GDM1 (cell line): Measurements from ENCODE around the gene FAM9A.
A peak's percentile ranks its signal among the peaks of the same experiment; 100 is the strongest.
"Not testable (repeated sequence)": the region's sequence is repeated elsewhere in the genome, so short reads cannot be mapped to it uniquely, and the experiment has no call there.

Experiments
- DNase-seq: peaks from one replicate; lab custom pipeline; 2025; lab: John Stamatoyannopoulos, UW

FAM9A gene

GRCh38 chrX:8803326-8803725 is 2.1 kb upstream of the FAM9A start:
- DNase-seq: no peak

- DNase-seq: not testable (repeated sequence)
Measured at GRCh38 chrX:8800351-8800750, 832 bp downstream of the FAM9A start.

DNA sequence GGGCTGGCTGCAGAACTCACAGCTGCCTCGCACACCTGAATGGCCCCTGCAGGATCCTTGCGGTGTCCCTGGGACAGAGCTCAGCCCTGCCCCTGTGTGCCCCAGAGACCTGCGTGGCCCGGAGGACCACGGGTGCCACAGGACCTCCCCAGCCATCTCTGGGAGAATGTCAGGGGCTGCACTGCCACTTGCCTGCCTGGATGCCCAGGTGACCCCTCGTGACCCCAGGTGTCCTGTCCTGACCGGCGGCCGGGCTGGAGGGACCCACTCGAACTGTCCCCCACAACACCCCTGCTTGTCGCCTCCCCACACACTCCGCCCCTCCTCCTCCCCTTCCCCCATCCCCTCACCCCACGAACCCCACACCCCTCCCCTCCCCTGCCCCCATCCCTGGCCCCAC is 1.9 kb downstream of the FAM9A start:
- DNase-seq: not testable (repeated sequence)

DNA sequence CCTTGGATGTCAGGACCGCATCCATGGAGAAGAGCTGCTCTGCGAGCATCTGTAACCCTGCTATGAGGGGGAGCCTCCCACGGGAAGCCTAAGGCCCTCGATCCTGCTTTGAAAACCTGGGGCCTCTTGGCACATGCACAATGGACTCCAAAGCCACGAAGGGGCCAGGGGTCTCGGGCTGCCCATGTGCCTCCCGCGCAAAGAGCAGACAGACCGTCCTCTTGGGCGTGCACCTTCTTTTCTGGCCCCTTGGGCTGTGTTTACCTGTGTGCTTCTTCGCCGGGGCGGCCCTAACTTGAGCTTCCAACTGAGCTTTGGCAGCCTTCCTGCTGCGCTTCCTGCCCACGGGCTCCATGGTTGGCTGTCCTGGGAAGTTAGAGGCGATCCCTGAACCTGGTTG is 2.5 kb downstream of the FAM9A start:
- DNase-seq: not testable (repeated sequence)

- not testable (repeated sequence) for DNase-seq
Measured at GRCh38 chrX:8787119-8787518, 14.1 kb downstream of the FAM9A start.

- DNase-seq: no peak
Measured at GRCh38 chrX:8784162-8784561, 17.0 kb downstream of the FAM9A start.

- DNase-seq: no peak
Measured at GRCh38 chrX:8783714-8784098, 17.5 kb downstream of the FAM9A start.

GRCh38 chrX:8783097-8783713 is 18.0 kb downstream of the FAM9A start:
- no peak for DNase-seq

GRCh38 chrX:8782595-8782994 is 18.6 kb downstream of the FAM9A start:
- no peak for DNase-seq

DNA sequence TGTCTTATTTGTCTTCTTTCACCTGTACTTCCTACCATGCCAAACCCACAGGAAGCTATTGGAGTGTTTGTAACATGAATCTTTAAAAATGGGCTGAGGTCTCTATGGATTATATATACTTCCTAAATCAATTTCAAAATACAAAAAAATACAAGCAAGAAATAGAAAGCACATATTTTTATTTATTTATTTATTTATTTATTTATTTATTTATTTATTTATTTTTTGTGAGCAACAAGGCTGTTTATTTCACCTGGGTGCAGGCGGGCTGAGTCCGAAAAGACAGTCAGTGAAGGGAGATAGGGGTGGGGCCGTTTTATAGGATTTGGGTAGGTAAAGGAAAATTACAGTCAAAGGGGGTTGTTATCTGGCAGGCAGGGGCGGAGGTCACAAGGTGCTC is 19.3 kb downstream of the FAM9A start:
- not testable (repeated sequence) for DNase-seq

GRCh38 chrX:8773117-8773516 is 28.1 kb downstream of the FAM9A start:
- DNase-seq: no peak

DNA sequence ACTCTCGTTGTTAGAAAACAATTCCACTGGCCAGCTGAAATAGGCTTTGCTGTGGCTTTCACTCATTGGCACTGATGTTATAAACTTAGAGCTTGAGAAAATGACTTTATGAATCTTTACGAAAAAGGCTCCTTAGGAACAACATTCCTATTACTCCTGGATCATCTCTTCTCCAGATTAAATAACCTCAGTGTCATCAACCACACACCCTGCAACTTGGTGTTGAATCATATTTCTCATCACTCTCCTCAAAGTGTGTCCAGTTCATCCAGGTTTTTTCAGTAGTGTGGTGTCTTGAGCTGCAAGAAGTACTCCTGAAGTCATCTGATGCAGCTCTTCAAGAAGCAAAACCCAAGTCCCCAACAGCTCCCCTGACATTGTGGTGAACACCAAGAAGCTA is 41.2 kb downstream of the FAM9A start:
- DNase-seq: no peak

DNA sequence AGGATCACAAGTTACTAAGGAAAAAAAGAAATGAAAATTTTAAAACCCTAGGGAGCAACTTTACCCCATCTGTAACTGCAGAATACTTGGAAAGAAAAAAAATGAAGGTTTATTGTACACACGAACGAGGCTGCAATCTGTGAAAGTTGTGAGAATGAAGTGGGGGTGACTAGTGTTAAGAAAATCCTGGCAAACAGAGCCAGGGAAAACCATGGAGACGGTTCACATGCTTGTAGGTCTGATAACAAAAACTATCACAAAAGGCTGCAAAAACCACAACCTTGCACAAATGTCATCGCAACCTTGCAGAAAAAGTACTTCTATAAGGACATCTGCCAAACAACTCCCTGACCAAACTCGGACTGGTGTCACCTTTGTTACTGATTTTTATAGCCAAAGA is 42.5 kb downstream of the FAM9A start:
- DNase-seq: not testable (repeated sequence)

GRCh38 chrX:8757609-8758389 is 43.4 kb downstream of the FAM9A start:
- DNase-seq: not testable (repeated sequence)

DNA sequence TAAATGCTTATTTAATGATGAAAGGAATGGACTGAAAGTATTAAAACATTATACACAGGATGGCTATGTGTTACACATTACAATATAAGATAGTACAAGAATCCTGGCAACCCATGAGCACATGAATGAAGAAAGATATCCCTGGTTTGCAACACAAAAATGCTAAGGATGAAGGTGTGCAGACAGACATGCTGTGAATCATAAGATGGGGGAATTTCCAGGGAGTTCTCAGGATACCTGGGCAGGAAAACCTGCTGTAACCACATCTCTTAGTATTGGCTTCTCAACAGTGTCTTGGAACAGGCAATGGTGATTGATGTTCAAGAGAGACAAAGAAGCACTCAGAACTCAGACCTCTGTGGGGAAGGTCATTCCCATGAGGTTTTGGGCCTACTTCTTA is 45.4 kb downstream of the FAM9A start:
- no peak for DNase-seq

- DNase-seq: no peak
Measured at GRCh38 chrX:8755116-8755515, 46.1 kb downstream of the FAM9A start.

DNA sequence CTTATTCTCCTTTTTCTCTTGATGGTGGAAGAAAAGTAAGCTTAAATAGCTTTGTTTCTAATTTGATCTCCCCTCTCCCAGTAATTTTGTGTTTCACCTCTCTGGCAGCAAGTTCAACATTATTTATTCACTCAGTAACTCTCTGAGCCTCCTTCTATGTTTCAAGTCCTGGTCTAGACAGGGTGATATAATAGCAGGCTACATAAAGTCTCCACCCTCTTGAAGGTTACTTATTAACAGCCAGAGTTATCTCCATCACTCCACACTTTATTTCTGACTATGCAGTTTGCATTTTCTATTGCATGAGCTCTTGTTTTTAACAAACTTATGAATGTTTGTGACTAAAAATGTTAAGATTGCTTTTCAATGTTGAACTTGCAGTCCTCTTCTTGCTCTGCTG is 51.5 kb downstream of the FAM9A start:
- no peak for DNase-seq

DNA sequence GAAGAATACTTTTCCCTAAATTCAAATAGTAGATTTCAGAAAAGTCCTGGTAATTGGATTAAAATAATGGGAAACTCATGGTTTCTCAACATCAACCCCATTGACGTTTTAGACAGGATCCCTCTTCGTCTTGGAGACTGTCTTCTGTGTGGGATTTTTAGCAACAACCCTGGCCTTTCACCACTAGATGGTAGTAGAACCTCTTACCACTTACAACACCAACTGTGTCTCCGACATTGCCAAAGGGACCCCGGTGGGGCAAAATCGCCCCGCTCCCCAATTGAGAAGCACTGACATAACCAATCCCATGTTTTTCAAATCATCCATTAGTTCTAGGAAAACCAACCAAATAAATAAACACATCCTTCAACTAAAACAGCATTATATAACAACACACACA is 52.3 kb downstream of the FAM9A start:
- DNase-seq: no peak

- DNase-seq: peak; percentile 12
Measured at GRCh38 chrX:8743126-8743732, 58.0 kb downstream of the FAM9A start.

DNA sequence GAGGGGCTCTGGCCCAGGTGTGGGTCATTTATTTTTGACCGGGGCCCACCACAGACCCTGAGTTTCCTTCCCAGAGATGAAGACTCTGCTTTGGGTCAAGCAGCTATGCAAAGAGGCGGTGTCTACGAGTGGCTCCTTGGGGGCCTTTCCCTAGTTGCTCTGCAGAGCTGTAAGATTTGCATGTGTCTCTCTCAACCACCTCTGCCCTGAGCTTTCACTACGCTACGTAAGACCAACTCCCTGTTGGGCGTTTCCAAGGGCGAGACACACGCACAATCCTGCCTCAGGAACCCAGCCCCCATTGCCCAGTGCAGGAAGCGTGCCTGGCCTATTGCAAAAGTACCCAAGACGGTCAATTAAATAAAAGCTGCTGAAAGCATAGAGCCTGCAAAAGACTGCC is 59.2 kb downstream of the FAM9A start:
- DNase-seq: no peak
